Measurements from ENCODE around the gene KIF9. TPM values are rescaled to one million over a fixed set of nuclear protein-coding genes. Genes with fewer than 3 reads are reported as not detected.

The KIF9 gene
- total RNA-seq, 1 experiment from 2014 or later, result 7.1 TPM

DNA sequence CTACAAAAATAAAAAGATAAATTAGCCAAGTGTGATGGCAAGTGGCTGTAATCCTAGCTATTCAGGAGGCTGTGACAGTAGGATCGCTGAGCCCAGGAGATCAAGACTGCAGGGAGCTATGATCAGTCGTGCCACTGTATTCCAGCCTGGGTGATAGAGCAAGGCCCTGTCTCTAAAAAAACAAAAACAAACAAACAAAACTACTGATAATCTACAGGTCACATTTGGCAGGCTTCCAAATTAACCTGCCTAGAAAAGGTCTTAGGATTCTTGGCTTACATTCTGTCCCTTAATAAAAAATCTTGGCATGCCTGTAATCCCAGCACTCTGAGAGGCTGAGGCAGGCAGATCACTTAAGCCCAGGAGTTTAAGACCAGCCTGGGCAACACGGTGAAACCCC is 85.3 kb downstream of the KIF9 start:
- TF ChIP-seq, protein P1, sequence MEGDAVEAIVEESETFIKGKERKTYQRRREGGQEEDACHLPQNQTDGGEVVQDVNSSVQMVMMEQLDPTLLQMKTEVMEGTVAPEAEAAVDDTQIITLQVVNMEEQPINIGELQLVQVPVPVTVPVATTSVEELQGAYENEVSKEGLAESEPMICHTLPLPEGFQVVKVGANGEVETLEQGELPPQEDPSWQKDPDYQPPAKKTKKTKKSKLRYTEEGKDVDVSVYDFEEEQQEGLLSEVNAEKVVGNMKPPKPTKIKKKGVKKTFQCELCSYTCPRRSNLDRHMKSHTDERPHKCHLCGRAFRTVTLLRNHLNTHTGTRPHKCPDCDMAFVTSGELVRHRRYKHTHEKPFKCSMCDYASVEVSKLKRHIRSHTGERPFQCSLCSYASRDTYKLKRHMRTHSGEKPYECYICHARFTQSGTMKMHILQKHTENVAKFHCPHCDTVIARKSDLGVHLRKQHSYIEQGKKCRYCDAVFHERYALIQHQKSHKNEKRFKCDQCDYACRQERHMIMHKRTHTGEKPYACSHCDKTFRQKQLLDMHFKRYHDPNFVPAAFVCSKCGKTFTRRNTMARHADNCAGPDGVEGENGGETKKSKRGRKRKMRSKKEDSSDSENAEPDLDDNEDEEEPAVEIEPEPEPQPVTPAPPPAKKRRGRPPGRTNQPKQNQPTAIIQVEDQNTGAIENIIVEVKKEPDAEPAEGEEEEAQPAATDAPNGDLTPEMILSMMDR (IDR thresholded peaks at IDR 0.05; ENCODE audit: insufficient read depth in 1 of 2, low read depth in 1 of 2, low read length in 1 of 2, severe bottlenecking in 1 of 2, unreplicated experiment in 1 of 2), result no peak
- ChIA-PET POLR2A (no interaction called here), CTCF (no interaction called here)
- Histone ChIP-seq H3K27me3 (replicated peaks; ENCODE audit: control insufficient read depth, insufficient read depth, low read length) (no peaks in the 10 kb centered on the region), H3K9me3 (no peaks in the 10 kb centered on the region), H3K4me3 (ENCODE audit: low read depth, low read length) (no peak overlapping the region), H3K36me3 (ENCODE audit: control insufficient read depth, insufficient read depth, low read length) (no peaks in the 10 kb centered on the region), H3K4me1 (no peaks in the 10 kb centered on the region)
- no peak for DNase-seq
- Mint-ChIP-seq H3K9me3 (ENCODE audit: unreplicated experiment) (no peaks in the 10 kb centered on the region), H3K4me1 (ENCODE audit: low read depth, unreplicated experiment) (no peaks in the 10 kb centered on the region), H3K36me3 (ENCODE audit: insufficient read depth, unreplicated experiment) (no peaks in the 10 kb centered on the region), H3K27me3 (ENCODE audit: insufficient read depth, unreplicated experiment) (no peaks in the 10 kb centered on the region), H3K27ac (ENCODE audit: unreplicated experiment) (no peak overlapping the region), H3K4me3 (ENCODE audit: unreplicated experiment) (no peak overlapping the region)
- no TSS peak for BruUV-seq (replicated peaks)
- intact Hi-C loops (cut with micrococcal nuclease; ENCODE audit: unreplicated experiment), result no loop called here

DNA sequence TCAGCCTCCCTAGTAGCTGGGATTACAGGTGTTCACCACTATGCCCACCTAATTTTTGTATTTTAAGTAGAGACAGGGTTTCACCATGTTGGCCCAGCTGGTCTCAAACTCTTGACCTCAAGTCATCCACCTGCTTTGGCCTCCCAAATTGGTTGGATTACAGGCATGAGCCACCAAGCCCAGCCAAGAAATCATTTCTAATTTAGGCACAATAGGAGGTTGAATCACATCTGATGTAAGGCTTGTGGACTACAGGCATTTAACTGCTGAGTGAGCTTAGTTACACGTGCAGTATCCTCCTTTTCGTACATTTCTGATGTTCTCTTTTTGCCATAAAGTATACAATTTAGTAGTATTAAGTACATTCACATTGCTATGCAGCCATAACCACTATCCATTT is 87.6 kb downstream of the KIF9 start:
- no peaks in the 10 kb centered on the region for H3K36me3 ChIP-seq (ENCODE audit: control insufficient read depth, insufficient read depth, low read length)
- no peaks in the 10 kb centered on the region for H3K4me1 ChIP-seq
- no peaks in the 10 kb centered on the region for H3K27me3 Mint-ChIP-seq (ENCODE audit: insufficient read depth, unreplicated experiment)
- no peaks in the 10 kb centered on the region for H3K9me3 Mint-ChIP-seq (ENCODE audit: unreplicated experiment)
- TF ChIP-seq, protein P1 (IDR thresholded peaks at IDR 0.05; ENCODE audit: insufficient read depth in 1 of 2, low read depth in 1 of 2, low read length in 1 of 2, severe bottlenecking in 1 of 2, unreplicated experiment in 1 of 2), result no peak
- DNase-seq, result no peak
- H3K27me3 ChIP-seq (replicated peaks; ENCODE audit: control insufficient read depth, insufficient read depth, low read length), result no peaks in the 10 kb centered on the region
- intact Hi-C loops (cut with micrococcal nuclease; ENCODE audit: unreplicated experiment), result no loop called here
- H3K4me3 Mint-ChIP-seq (ENCODE audit: unreplicated experiment), result no peak overlapping the region
- no peaks in the 10 kb centered on the region for H3K4me1 Mint-ChIP-seq (ENCODE audit: low read depth, unreplicated experiment)
- no peaks in the 10 kb centered on the region for H3K9me3 ChIP-seq
- H3K27ac Mint-ChIP-seq (ENCODE audit: unreplicated experiment), result no peak overlapping the region
- ChIA-PET POLR2A (interaction anchor here (0.7 kb wide), 1 partner anchor 24 kb away, joined by 5 read pairs; no protein-coding TSS in a partner anchor), CTCF (no interaction called here)
- H3K4me3 ChIP-seq (ENCODE audit: low read depth, low read length), result no peak overlapping the region
- no TSS peak for BruUV-seq (replicated peaks)
- H3K36me3 Mint-ChIP-seq (ENCODE audit: insufficient read depth, unreplicated experiment), result no peaks in the 10 kb centered on the region

DNA sequence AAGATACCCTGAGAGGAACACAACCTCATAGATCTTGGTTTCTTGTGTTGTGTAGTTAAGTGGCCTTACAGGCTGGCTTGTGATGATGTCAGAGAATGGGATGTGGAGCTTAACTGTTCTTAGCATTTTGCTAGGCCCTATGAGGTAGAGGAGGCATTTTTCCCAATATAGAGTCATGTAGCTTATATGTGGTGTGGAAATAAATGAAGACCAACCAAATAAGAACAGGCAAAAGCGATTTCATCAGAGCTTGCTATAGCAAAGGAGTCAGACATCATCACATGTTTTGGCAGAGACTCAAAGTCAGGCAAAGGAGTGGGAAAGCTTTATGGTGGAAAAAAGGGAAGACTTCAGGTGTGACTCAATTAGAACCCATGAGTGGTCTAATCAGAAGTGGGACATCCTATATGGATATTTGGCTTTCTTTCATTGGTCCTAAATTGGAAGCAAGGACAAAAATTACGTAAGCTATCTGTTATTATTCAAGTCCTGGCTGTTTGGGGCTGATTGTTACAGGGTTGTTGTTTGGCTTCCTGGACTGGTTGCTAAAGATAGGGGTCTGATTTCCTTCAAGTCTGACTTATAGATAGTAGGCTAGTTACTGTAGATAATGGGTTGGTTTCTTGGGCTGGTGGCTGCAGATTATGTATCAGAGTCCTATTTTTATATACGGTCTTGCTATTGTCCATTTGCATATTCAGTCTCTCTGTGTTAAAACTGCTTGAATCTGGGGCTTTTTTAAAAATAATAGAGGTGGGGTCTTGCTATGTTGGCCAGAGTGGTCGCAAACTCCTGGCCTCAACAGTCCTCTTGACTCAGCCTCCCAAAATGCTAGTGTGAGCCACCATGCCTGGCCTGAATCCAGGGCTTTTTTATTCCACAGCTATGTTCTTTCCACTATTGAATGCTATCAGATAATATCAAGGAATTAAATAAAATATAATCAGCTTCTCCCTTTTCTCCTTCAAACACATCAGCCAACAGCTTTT is 88.4 kb downstream of the KIF9 start:
- no peak for DNase-seq
- no peak overlapping the region for H3K27ac Mint-ChIP-seq (ENCODE audit: unreplicated experiment)
- BruUV-seq (replicated peaks), result no TSS peak
- H3K4me1 Mint-ChIP-seq (ENCODE audit: low read depth, unreplicated experiment), result no peaks in the 10 kb centered on the region
- ChIA-PET CTCF (no interaction called here), POLR2A (interaction anchor here (0.7 kb wide), 1 partner anchor 23 kb away, joined by 5 read pairs; no protein-coding TSS in a partner anchor)
- Histone ChIP-seq H3K4me1 (no peaks in the 10 kb centered on the region), H3K36me3 (ENCODE audit: control insufficient read depth, insufficient read depth, low read length) (no peaks in the 10 kb centered on the region), H3K27me3 (replicated peaks; ENCODE audit: control insufficient read depth, insufficient read depth, low read length) (no peaks in the 10 kb centered on the region), H3K4me3 (ENCODE audit: low read depth, low read length) (no peak overlapping the region), H3K9me3 (no peaks in the 10 kb centered on the region)
- intact Hi-C loops (cut with micrococcal nuclease; ENCODE audit: unreplicated experiment), result no loop called here
- TF ChIP-seq, protein P1 (IDR thresholded peaks at IDR 0.05; ENCODE audit: insufficient read depth in 1 of 2, low read depth in 1 of 2, low read length in 1 of 2, severe bottlenecking in 1 of 2, unreplicated experiment in 1 of 2), result no peak
- H3K27me3 Mint-ChIP-seq (ENCODE audit: insufficient read depth, unreplicated experiment), result no peaks in the 10 kb centered on the region
- H3K9me3 Mint-ChIP-seq (ENCODE audit: unreplicated experiment), result no peaks in the 10 kb centered on the region
- H3K4me3 Mint-ChIP-seq (ENCODE audit: unreplicated experiment), result no peak overlapping the region
- no peaks in the 10 kb centered on the region for H3K36me3 Mint-ChIP-seq (ENCODE audit: insufficient read depth, unreplicated experiment)
